IPS DF 6.9 (cell line): ENCODE results near the gene FBRSL1.

Experiments used
- DNase-seq: peaks from one replicate; pipeline ENCODE4 v3.0.0-alpha.2; 2013; ENCODE audit warnings: low read depth, low spot score
- H3K27ac ChIP-seq: one replicate; pipeline ENCODE4 v1.5.1; 2013; ENCODE audit warnings: low read length, control low read depth
- H3K27me3 ChIP-seq: 2 replicates; pipeline ENCODE4 v1.6.1; 2013; ENCODE audit warnings: mild to moderate bottlenecking, low read length; ENCODE audit not compliant: control insufficient read depth, insufficient read depth
- H3K36me3 ChIP-seq: 2 replicates; pipeline ENCODE4 v1.6.1; 2013; ENCODE audit warnings: low read length; ENCODE audit not compliant: control insufficient read depth, insufficient read depth
- H3K4me1 ChIP-seq: 2 replicates; pipeline ENCODE4 v1.6.1; 2013; ENCODE audit warnings: low read length; ENCODE audit not compliant: control insufficient read depth, insufficient read depth
- H3K4me3 ChIP-seq: 2 replicates; pipeline ENCODE4 v1.5.1; 2013; ENCODE audit warnings: mild to moderate bottlenecking, low read length
- H3K9me3 ChIP-seq: 2 replicates; pipeline ENCODE4 v1.6.1; 2013; ENCODE audit warnings: low read length, inconsistent platforms; ENCODE audit not compliant: control insufficient read depth, insufficient read depth
- WGBS: extraction: QIAGEN DNeasy Blood & Tissue Kit; methylation state at CpG from one replicate; pipeline ENCODE4 v1.1.7; 2013; ENCODE audit warnings: mixed read lengths, missing lambda C conversion rate; ENCODE audit not compliant: insufficient read length, insufficient coverage; 5-methylcytosine and 5-hydroxymethylcytosine counted together

FBRSL1 gene

GRCh38 chr12:132496358-132496669, 6.4 kb downstream of the FBRSL1 start:
- Histone ChIP-seq H3K4me3 (no peak overlapping the region), H3K27ac (no peak overlapping the region), H3K36me3 (no peaks in the 10 kb centered on the region), H3K27me3 (no peaks in the 10 kb centered on the region), H3K4me1 (no peaks in the 10 kb centered on the region; the same call in 1 of the 2 replicates), H3K9me3 (no peaks in the 10 kb centered on the region)
- DNase-seq = no peak
- WGBS = no CpG with 5 or more reads among the region's 10 CpGs

- no CpG with 5 or more reads among the region's 27 CpGs for WGBS
Observed at GRCh38 chr12:132496710-132497109, 6.8 kb downstream of the FBRSL1 start.

GRCh38 chr12:132497514-132498405, 7.8 kb downstream of the FBRSL1 start:
- Histone ChIP-seq H3K4me3 (no peak overlapping the region), H3K9me3 (no peaks in the 10 kb centered on the region), H3K36me3 (no peaks in the 10 kb centered on the region), H3K4me1 (peaks cover 7% of the 10 kb centered on the region), H3K27me3 (no peaks in the 10 kb centered on the region), H3K27ac (no peak overlapping the region)
- WGBS = no CpG with 5 or more reads among the region's 28 CpGs
- no peak for DNase-seq

More at GRCh38 chr12:132496710-132497109, 6.8 kb downstream of the FBRSL1 start:
- Histone ChIP-seq H3K9me3 (no peaks in the 10 kb centered on the region), H3K4me1 (peaks cover 3% of the 10 kb centered on the region; the same call in 1 of the 2 replicates), H3K27me3 (no peaks in the 10 kb centered on the region), H3K4me3 (no peak overlapping the region), H3K36me3 (no peaks in the 10 kb centered on the region), H3K27ac (no peak overlapping the region)
- no peak for DNase-seq

GRCh38 chr12:132498931-132499330, 9.0 kb downstream of the FBRSL1 start:
- Histone ChIP-seq H3K27me3 (no peaks in the 10 kb centered on the region), H3K36me3 (no peaks in the 10 kb centered on the region), H3K27ac (no peak overlapping the region), H3K4me1 (peaks cover 10% of the 10 kb centered on the region), H3K4me3 (no peak overlapping the region), H3K9me3 (no peaks in the 10 kb centered on the region)
- DNase-seq = no peak
- WGBS = no CpG with 5 or more reads among the region's 12 CpGs

GRCh38 chr12:132500142-132500855, 10.3 kb downstream of the FBRSL1 start:
- no peaks in the 10 kb centered on the region for H3K9me3 ChIP-seq
- H3K36me3 ChIP-seq = no peaks in the 10 kb centered on the region
- no peak for DNase-seq
- no peak overlapping the region for H3K4me3 ChIP-seq
- no CpG with 5 or more reads among the region's 19 CpGs for WGBS
- H3K27ac ChIP-seq = no peak overlapping the region
- no peaks in the 10 kb centered on the region for H3K27me3 ChIP-seq
- H3K4me1 ChIP-seq = peaks cover 10% of the 10 kb centered on the region

- no peak for DNase-seq
- Histone ChIP-seq H3K4me3 (no peak overlapping the region), H3K9me3 (no peaks in the 10 kb centered on the region), H3K36me3 (no peaks in the 10 kb centered on the region), H3K27me3 (no peaks in the 10 kb centered on the region), H3K4me1 (peaks cover 10% of the 10 kb centered on the region), H3K27ac (no peak overlapping the region)
- no CpG with 5 or more reads among the region's 9 CpGs for WGBS
Observed at GRCh38 chr12:132500856-132501180, 10.9 kb downstream of the FBRSL1 start.

GRCh38 chr12:132501204-132501940, 11.4 kb downstream of the FBRSL1 start:
- no peaks in the 10 kb centered on the region for H3K9me3 ChIP-seq
- H3K4me3 ChIP-seq = no peak overlapping the region
- no peak for DNase-seq
- no CpG with 5 or more reads among the region's 27 CpGs for WGBS
- H3K27me3 ChIP-seq = no peaks in the 10 kb centered on the region
- H3K36me3 ChIP-seq = no peaks in the 10 kb centered on the region
- H3K27ac ChIP-seq = no peak overlapping the region
- H3K4me1 ChIP-seq = peaks cover 10% of the 10 kb centered on the region

- no peaks in the 10 kb centered on the region for H3K27me3 ChIP-seq
- H3K9me3 ChIP-seq = no peaks in the 10 kb centered on the region
- H3K27ac ChIP-seq = no peak overlapping the region
- DNase-seq = no peak
- H3K36me3 ChIP-seq = no peaks in the 10 kb centered on the region
- no CpG with 5 or more reads among the region's 24 CpGs for WGBS
- H3K4me1 ChIP-seq = peaks cover 12% of the 10 kb centered on the region
- no peak overlapping the region for H3K4me3 ChIP-seq
Observed at GRCh38 chr12:132502149-132502881, 12.4 kb downstream of the FBRSL1 start.

- Histone ChIP-seq H3K4me3 (no peak overlapping the region), H3K27ac (no peak overlapping the region), H3K27me3 (no peaks in the 10 kb centered on the region), H3K4me1 (peaks cover 12% of the 10 kb centered on the region), H3K36me3 (no peaks in the 10 kb centered on the region), H3K9me3 (no peaks in the 10 kb centered on the region)
- WGBS = no CpG with 5 or more reads among the region's 8 CpGs
- no peak for DNase-seq
Observed at GRCh38 chr12:132502882-132503193, 12.9 kb downstream of the FBRSL1 start.

- H3K4me3 ChIP-seq = no peak overlapping the region
- no CpG with 5 or more reads among the region's 5 CpGs for WGBS
- H3K4me1 ChIP-seq = peaks cover 12% of the 10 kb centered on the region
- H3K27ac ChIP-seq = no peak overlapping the region
- H3K9me3 ChIP-seq = no peaks in the 10 kb centered on the region
- H3K36me3 ChIP-seq = 0 out of 2 replicates have a peak, but pooled peaks cover 5% of the 10 kb centered on the region
- no peaks in the 10 kb centered on the region for H3K27me3 ChIP-seq
- no peak for DNase-seq
Observed at GRCh38 chr12:132503618-132504204, 13.8 kb downstream of the FBRSL1 start.
